GM13976 (cell line): Measurements from ENCODE around the gene LTB4R.

Experiments
- DNase-seq: peaks from one replicate; pipeline ENCODE4 v3.0.0; 2012; ENCODE audit warnings: low spot score
- CTCF ChIP-seq: IDR thresholded peaks from 2 replicates; pipeline ENCODE4 v1.5.1; 2012; ENCODE audit warnings: borderline replicate concordance, mild to moderate bottlenecking; ENCODE audit not compliant: insufficient read depth; ENCODE audit errors: extremely low read depth, missing control alignments, control extremely low read depth
- in situ Hi-C: fragments of 300-500 bp; cut with MboI; formaldehyde crosslinking; loops from one replicate; pipeline ENCODE4 v1.12.0; 2022; ENCODE audit warnings: low sequenced_read_pairs, mixed read lengths, inconsistent platforms; ENCODE audit not compliant: unreplicated experiment

The LTB4R gene

GRCh38 chr14:24332268-24332993 lies 21.1 kb downstream of the LTB4R start:
- peak; percentile 73 for TF ChIP-seq CTCF
- peak; percentile 93 for DNase-seq
- in situ Hi-C loops, result loop anchor here (25.0 kb wide), 1 partner anchor 355 kb away; no protein-coding TSS in a partner anchor

GRCh38 chr14:24334431-24335291 lies 23.4 kb downstream of the LTB4R start, which contains the start of gene ADCY4:
Gene ADCY4, minus strand, starts transcription at chr14:24335071. Its CDS starts 419 bp downstream, at chr14:24334652.
- TF ChIP-seq CTCF, result no peak
- in situ Hi-C loops, result loop anchor here (25.0 kb wide), 1 partner anchor 353 kb away; no protein-coding TSS in a partner anchor
- DNase-seq, result peak; percentile 52

- DNase-seq, result peak; percentile 18
- no peak for TF ChIP-seq CTCF
- in situ Hi-C loops, result loop anchor here (25.0 kb wide), 1 partner anchor 352 kb away; no protein-coding TSS in a partner anchor
Observed at GRCh38 chr14:24335461-24336171, 24.3 kb downstream of the LTB4R start.

- in situ Hi-C loops, result loop anchor here (25.0 kb wide), 1 partner anchor 350 kb away; no protein-coding TSS in a partner anchor
- TF ChIP-seq CTCF, result no peak
- DNase-seq, result no peak
Observed at GRCh38 chr14:24337144-24337823, 26.0 kb downstream of the LTB4R start.

DNA sequence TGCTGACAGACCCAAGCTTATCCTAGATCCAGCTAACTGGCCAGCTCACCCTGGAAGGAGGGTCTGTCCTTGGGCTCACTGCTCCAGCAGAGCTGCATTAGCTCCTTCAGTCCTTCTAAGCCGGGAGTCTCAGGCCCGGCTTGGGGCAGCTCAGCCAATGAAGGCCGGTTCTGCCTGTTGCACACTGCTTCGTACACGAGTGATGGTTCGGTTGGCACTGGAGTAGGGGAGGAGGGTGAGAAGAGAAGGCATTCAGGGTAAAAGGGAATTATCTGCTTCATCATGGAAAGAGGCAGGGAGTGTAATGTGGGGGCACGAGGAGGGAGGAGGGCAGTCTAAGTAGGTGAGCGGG lies 26.5 kb downstream of the LTB4R start:
- no peak for TF ChIP-seq CTCF
- no peak for DNase-seq
- in situ Hi-C loops, result loop anchor here (25.0 kb wide), 1 partner anchor 350 kb away; no protein-coding TSS in a partner anchor
